T-helper 17 cell (primary cell): ENCODE data around the gene UQCRC1. TPM values are rescaled to one million over a fixed set of nuclear protein-coding genes. Genes with fewer than 3 reads are reported as not detected.

Experiments used
- ATAC-seq: fragments of 150-1000 bp; cut with Tn5 transposase; 2 replicates; pipeline ENCODE4 v1.10.0; 2021; ENCODE audit warnings: mild to moderate bottlenecking, moderate library complexity
- DNase-seq, 3 donors: peaks; one replicate each; pipeline versions ENCODE4 v3.0.0 to v3.0.0-alpha.2; 2020 to 2021
- H3K9me3 ChIP-seq: one replicate; pipeline ENCODE4 v1.7.0; 2013; ENCODE audit warnings: low read length, mild to moderate bottlenecking; ENCODE audit not compliant: control insufficient read depth, poor library complexity, severe bottlenecking
- H3K27ac Mint-ChIP-seq: one replicate; pipeline ENCODE4 v1.8.0; 2022; ENCODE audit warnings: mild to moderate bottlenecking, moderate library complexity, mixed read lengths
- H3K27me3 Mint-ChIP-seq: one replicate; pipeline ENCODE4 v1.8.0; 2022; ENCODE audit warnings: mixed read lengths
- H3K36me3 Mint-ChIP-seq: one replicate; pipeline ENCODE4 v1.8.0; 2022; ENCODE audit warnings: low read depth, mixed read lengths
- H3K4me1 Mint-ChIP-seq: one replicate; pipeline ENCODE4 v1.8.0; 2022; ENCODE audit warnings: mild to moderate bottlenecking, mixed read lengths
- H3K4me3 Mint-ChIP-seq: one replicate; pipeline ENCODE4 v1.8.0; 2022; ENCODE audit warnings: mild to moderate bottlenecking, moderate library complexity, mixed read lengths
- total RNA-seq, 4 donors: library from RNA in 2 of 4; stranded (reverse) in 2 of 4; gene quantifications; one replicate each; pipeline ENCODE4 v1.2.3 and lab custom pipeline; 2022 to 2026

The UQCRC1 gene
- total RNA-seq, 2 donors from 2014 or later: 86.1 to 92.1 TPM

DNA sequence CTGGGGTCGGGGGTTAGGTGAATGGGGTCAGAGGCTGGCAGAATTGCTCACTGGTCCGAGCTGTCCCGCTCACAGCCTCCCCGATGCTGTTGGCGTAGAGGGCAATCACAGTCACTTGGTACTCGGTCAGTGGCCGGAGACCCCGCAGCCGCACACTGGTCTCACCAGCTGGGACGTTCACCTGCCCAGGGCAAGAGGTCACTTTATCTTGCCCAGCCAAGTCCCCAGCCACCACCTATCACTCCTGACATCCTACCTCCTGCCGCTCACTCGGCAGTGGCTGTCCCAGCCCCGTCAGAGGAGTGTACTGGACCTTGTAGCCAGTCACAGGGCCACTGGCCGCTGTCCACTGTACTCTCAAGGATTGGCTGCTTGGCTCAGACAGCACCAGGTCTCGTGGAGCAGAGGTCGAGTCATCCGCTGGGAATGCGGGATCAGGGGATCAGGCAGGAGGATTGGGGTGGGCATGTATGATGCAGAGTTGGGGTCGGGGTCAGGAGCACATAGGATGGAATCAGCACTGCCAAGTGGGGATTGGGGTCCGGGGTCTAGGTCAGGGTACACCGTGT, 16.8 kb downstream of the UQCRC1 start:
- no peaks in the 10 kb centered on the region for H3K9me3 ChIP-seq
- Mint-ChIP-seq H3K4me1 (peaks cover 19% of the 10 kb centered on the region), H3K36me3 (peaks cover 6% of the 10 kb centered on the region), H3K27me3 (peaks cover 62% of the 10 kb centered on the region), H3K4me3 (no peak overlapping the region), H3K27ac (no peak overlapping the region)
- DNase-seq (no peak), ATAC-seq (no peak)

DNA sequence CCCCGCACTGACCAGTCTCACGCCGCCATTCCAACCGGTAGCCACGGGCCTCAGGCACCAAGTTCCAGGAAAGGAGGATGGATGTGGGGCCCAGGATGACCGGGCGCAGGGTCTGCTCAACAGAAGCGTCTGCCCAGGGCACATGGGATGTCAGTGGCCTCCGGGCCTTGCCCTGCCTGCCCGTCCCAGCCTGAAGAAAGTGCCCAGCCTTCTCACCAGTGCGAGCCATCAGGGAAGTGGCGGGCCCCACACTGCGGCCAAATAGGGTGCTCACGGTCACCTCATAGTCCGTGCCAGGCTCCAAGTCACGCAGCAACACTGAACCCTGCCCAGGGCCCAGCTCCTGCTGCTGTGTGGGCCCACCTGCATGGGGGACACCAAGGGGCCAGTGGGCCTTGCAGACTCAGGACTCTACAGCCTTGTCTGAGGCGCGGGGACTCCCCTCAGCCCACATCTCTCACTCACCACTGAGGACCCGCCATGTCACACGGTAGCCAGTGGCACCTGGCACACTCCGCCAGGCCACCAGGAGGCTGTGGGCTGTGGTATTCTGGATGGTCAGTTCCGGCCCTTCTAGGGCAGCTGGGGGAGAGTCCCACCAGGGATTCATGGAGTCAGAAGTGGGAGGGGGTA, 17.4 kb downstream of the UQCRC1 start:
- Mint-ChIP-seq H3K4me1 (peaks cover 15% of the 10 kb centered on the region), H3K4me3 (no peak overlapping the region), H3K36me3 (peaks cover 6% of the 10 kb centered on the region), H3K27ac (no peak overlapping the region), H3K27me3 (peaks cover 68% of the 10 kb centered on the region)
- DNase-seq (no peak), ATAC-seq (no peak)
- no peaks in the 10 kb centered on the region for H3K9me3 ChIP-seq

DNA sequence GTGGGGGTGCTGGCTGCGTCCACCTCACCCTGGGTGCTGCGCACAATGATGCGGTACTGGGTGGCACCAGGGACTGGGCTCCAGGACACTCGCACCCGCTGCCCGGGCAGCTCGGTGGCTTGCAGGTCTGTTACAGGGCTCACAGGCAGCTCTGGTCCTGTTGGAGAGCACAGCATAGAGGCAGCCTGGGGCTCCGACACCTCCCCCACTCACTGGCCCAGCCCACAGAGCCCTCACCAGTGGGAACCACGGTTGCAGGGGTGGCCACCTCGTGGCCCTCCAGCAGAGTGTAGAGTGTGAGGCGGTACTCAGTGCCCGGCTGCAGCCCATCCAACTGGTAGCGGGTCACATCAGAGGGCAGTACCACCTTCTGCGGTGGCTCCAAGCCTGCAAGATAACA, 18.0 kb downstream of the UQCRC1 start:
- no peaks in the 10 kb centered on the region for H3K9me3 ChIP-seq
- Mint-ChIP-seq H3K4me3 (no peak overlapping the region), H3K27me3 (peaks cover 72% of the 10 kb centered on the region), H3K27ac (no peak overlapping the region), H3K4me1 (peaks cover 15% of the 10 kb centered on the region), H3K36me3 (peaks cover 6% of the 10 kb centered on the region)
- DNase-seq: no peak
- no peak for ATAC-seq

DNA sequence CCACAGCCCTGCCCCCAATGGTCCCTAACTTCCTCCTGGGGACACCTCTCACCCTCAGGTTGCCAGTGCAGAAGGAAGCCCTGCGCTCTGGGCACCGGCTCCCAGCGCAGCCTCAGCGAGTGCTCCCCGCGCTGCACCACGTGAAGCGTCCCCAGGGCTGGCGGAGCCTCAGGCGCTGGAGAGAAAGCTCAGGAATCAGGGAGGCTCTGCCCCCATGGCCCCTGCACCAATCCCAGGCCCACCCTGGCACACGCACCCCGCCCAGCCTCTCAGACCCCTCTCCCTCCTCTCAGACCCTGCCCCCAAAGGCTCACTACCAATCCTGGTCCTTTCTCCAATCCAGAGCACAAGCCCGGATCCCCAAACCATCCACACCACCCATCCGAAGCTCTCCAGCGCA, 21.2 kb downstream of the UQCRC1 start:
- Mint-ChIP-seq H3K4me3 (no peak overlapping the region), H3K4me1 (peaks cover 5% of the 10 kb centered on the region)

DNA sequence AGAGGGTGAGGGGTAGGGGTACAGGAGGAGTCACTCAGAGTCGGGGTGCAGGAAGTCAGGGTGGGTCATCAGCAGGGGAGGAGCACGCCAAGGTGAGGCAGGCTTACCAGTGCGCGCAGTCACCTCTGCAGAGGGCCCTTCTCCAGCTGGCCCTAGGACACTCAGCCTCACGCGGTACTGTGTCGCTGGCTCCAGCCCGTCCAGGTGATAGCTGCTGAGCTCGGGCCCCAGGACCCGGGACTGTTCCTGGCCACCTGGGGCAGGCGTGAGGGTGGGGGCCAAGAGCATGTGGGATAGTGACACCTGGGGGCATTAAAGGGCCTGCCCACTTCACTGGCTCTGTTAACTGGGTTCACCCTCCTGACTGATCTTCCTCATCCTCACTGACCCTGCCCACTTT, 21.8 kb downstream of the UQCRC1 start:
- H3K36me3 Mint-ChIP-seq: peaks cover 6% of the 10 kb centered on the region
- DNase-seq: no peak

More for the DNA sequence above, 21.2 kb downstream of the UQCRC1 start:
- peak overlapping the region; percentile 6 for H3K27ac Mint-ChIP-seq
- no peaks in the 10 kb centered on the region for H3K9me3 ChIP-seq
- DNase-seq: no peak
- peaks cover 55% of the 10 kb centered on the region for H3K27me3 Mint-ChIP-seq
- ATAC-seq: no peak
- peaks cover 6% of the 10 kb centered on the region for H3K36me3 Mint-ChIP-seq

DNA sequence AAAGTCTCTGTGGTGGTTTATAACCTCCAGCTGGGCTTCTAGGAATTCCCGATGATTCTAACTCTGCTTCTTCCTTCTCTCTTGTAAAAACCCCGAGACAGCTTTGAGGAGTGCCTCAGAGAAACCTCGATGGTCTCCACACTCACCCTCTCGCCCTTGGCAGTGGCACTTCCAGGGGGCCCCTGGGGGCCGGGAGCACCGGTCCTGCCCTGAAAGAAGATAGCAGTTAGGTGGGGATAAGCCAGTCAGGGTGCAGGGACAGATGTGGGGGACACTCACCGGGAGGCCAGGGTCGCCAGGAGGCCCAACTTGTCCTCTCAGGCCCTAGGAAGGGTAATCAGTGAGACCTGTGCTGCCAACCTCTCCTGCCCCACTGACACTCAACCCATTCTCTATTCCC, 24.0 kb downstream of the UQCRC1 start:
- Mint-ChIP-seq H3K36me3 (peaks cover 2% of the 10 kb centered on the region), H3K4me3 (no peak overlapping the region), H3K27ac (no peak overlapping the region), H3K4me1 (peaks cover 5% of the 10 kb centered on the region), H3K27me3 (peaks cover 38% of the 10 kb centered on the region)
- no peak for DNase-seq
- no peaks in the 10 kb centered on the region for H3K9me3 ChIP-seq
- no peak for ATAC-seq

More for the DNA sequence above, 21.8 kb downstream of the UQCRC1 start:
- Mint-ChIP-seq H3K4me3 (no peak overlapping the region), H3K27ac (peak overlapping the region; percentile 6), H3K27me3 (peaks cover 51% of the 10 kb centered on the region), H3K4me1 (peaks cover 5% of the 10 kb centered on the region)
- no peak for ATAC-seq
- H3K9me3 ChIP-seq: no peaks in the 10 kb centered on the region

DNA sequence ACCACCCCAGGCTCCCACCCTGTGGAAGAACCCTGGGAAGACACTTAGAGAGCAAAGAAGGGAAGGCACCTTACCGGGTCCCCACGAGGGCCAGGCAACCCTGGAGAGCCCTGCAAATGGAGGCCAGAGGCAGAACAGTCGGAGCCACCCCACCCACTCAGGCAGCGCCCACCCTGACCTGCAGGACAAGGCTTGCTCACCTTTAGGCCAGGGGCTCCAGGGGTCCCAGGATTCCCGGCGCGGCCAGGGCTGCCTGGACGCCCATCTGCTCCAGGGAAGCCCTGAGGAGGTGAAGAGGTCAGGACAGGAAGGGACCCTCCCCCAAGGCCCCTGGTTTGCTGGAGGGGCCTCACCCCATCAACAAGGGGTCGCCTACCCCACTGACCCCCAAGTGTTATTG, 24.6 kb downstream of the UQCRC1 start:
- Mint-ChIP-seq H3K27ac (no peak overlapping the region), H3K4me1 (peaks cover 4% of the 10 kb centered on the region), H3K4me3 (no peak overlapping the region), H3K36me3 (peaks cover 2% of the 10 kb centered on the region), H3K27me3 (peaks cover 34% of the 10 kb centered on the region)
- ATAC-seq: no peak
- no peaks in the 10 kb centered on the region for H3K9me3 ChIP-seq
- no peak for DNase-seq

DNA sequence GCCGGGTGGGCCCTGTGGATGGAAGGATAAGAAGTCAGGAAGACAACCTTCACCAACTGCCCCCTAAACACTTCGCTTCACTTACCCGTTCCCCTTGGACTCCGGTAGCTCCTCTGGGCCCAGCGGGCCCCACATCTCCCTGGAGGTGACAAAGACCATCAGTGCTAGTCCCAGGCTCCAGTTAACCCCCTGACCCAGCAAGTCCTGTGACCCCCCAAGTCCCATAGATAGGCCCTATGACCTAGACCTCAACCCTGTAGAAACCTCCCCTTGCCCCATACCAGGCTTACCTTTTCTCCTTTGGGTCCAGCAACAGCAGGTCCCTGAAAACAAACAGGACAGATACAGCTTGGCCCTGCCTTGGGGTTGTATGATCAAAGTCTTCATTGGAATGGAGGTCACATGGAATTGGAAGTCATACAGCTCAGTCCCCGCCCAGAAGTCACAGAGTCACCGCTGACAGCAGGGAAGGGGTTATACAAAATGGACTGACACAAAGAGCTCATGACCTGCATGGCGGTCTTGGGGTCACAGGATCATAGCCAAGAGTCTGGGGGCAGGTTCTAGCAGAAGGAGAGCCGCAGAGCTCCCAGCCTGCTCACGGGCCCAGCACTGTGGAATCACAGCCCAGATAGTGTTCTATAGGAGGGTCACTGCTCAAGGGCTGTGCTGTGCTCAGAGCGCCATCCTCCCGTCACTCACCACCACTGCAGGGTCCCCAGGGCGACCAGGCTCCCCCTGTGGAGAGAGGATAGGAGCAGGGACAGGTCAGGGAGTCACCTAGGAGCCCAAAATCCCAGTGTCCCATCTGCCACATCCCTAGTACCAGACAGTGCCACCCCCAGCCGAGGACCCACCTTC, 27.6 kb downstream of the UQCRC1 start:
- ATAC-seq: no peak
- Mint-ChIP-seq H3K36me3 (no peaks in the 10 kb centered on the region), H3K27ac (no peak overlapping the region), H3K27me3 (peaks cover 6% of the 10 kb centered on the region), H3K4me3 (no peak overlapping the region), H3K4me1 (no peaks in the 10 kb centered on the region)
- DNase-seq: no peak
- no peaks in the 10 kb centered on the region for H3K9me3 ChIP-seq

DNA sequence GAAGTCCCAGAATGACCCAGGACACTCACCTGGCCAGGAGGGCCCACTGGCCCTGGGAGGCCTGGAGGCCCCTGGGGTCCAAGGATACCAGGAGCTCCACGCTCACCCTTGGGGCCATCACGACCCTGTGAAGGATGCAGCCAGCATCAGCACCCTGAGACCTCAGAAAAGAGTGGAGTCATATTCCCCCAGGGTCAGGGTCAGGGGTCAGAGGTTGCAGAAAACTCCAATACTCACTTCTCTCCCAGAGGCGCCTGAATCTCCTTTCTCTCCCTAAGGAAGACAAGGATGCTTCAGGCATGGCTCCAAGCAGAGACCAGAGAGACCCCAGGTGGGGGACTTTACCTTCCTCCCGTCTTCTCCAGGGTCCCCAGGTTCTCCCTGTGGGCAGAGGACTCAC, 32.8 kb downstream of the UQCRC1 start:
- no peaks in the 10 kb centered on the region for H3K36me3 Mint-ChIP-seq
- DNase-seq (no peak), ATAC-seq (no peak)
- no peak overlapping the region for H3K4me3 Mint-ChIP-seq
- H3K27me3 Mint-ChIP-seq: no peaks in the 10 kb centered on the region
- H3K4me1 Mint-ChIP-seq: peaks cover 3% of the 10 kb centered on the region
- H3K27ac Mint-ChIP-seq: no peak overlapping the region
- no peaks in the 10 kb centered on the region for H3K9me3 ChIP-seq

DNA sequence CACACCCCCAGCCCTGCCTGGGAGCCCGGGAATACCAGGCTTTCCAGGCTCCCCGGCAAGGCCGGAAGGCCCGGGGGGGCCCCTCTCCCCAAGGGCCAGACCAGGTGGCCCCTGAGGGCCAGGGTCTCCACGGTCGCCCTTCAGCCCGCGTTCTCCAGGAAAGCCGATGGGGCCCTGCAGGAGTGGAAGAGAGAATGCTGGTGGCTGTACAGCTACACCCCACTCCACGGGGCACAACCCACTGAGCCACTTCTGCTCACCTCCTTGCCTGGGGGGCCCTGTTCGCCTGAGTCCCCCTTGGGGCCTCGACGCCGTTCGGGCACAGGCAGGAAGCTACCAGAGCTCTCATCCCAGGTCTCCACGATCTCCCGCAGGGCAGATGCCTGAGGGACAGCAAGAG, 34.1 kb downstream of the UQCRC1 start:
- no peak for ATAC-seq
- Mint-ChIP-seq H3K4me1 (peaks cover 3% of the 10 kb centered on the region), H3K4me3 (no peak overlapping the region), H3K27ac (no peak overlapping the region), H3K27me3 (no peaks in the 10 kb centered on the region), H3K36me3 (no peaks in the 10 kb centered on the region)
- no peak for DNase-seq
- H3K9me3 ChIP-seq: no peaks in the 10 kb centered on the region

DNA sequence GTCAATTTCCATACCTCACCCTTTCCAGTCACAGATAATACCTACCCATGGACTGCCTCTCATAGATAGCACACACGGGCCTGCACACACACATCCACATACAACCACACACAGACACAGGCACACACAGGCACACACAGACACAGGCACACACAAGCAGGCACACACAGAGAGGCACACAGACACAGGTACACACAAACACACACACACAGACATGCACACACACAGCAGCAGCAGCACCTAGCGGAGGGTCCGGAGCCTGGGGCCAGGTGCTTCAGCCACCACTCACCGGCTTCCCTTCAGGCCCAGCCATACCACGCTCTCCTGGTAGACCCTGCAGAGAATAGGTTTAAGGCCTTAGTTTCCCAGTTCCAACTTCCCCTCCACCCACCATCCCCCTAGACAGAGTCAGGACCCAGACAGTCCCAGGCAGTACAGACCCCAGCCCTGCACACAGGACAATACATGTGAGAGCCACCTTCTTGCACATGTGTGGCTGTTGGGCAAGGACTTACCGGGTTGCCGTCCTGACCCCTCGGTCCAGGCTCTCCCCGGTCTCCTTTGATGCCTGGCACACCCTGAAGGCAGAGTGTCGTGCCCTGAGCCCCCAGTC, 35.4 kb downstream of the UQCRC1 start:
- H3K4me1 Mint-ChIP-seq: peaks cover 9% of the 10 kb centered on the region
- H3K36me3 Mint-ChIP-seq: no peaks in the 10 kb centered on the region
- no peaks in the 10 kb centered on the region for H3K9me3 ChIP-seq
- H3K27ac Mint-ChIP-seq: no peak overlapping the region
- ATAC-seq (no peak), DNase-seq (no peak)
- H3K4me3 Mint-ChIP-seq: no peak overlapping the region
- no peaks in the 10 kb centered on the region for H3K27me3 Mint-ChIP-seq

DNA sequence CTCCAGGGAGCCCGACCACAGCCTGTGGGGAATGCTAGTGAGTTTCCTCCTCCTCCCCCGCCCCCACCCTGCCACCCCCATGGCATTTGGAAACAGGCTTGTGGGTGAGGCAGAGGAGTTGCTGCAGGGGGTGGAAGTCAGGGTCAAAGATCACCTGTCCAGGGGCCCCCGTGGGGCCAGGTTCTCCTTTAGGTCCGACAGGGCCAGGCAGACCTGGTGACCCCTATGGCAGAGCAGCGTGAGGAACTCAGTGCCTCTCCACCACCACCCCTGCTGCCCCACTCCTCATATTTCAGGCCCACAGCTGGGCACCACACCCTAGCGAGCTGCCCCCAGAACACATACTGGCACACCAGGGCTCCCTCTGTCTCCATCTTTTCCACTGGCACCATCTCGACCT, 36.9 kb downstream of the UQCRC1 start:
- no peak for ATAC-seq
- H3K27me3 Mint-ChIP-seq: no peaks in the 10 kb centered on the region
- no peaks in the 10 kb centered on the region for H3K9me3 ChIP-seq
- no peak for DNase-seq
- H3K4me1 Mint-ChIP-seq: peaks cover 10% of the 10 kb centered on the region
- H3K27ac Mint-ChIP-seq: no peak overlapping the region
- H3K4me3 Mint-ChIP-seq: no peak overlapping the region
- H3K36me3 Mint-ChIP-seq: no peaks in the 10 kb centered on the region

DNA sequence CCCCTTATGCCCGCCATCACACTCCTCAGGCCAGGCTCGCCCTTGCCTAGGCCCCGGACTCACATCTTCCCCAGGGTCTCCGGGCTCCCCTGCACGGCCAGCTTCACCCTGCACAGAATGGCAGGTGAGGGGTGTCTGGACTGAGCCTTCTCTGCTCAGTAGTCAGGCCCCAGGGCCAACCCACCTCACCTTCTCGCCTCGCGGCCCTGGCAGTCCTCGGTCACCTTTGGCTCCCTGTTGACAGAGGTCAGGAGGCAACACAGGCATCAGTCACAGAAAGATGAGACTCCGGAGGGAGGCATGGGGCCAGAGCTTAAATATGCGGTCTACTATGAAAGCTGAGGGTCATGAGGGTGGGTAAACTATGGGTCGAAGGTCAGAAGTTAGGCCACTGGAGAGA, 37.5 kb downstream of the UQCRC1 start:
- Mint-ChIP-seq H3K4me3 (no peak overlapping the region), H3K4me1 (peaks cover 10% of the 10 kb centered on the region), H3K27me3 (no peaks in the 10 kb centered on the region), H3K36me3 (no peaks in the 10 kb centered on the region), H3K27ac (no peak overlapping the region)
- ATAC-seq (no peak), DNase-seq (no peak)
- H3K9me3 ChIP-seq: no peaks in the 10 kb centered on the region
